Heart right ventricle (tissue), 16 donors: ENCODE measurements around the gene MSL3B.

Experiments
- ATAC-seq, 8 donors: fragments of 200-7000 bp; cut with Tn5 transposase; one replicate each; pipeline ENCODE4 v1.9.1; 2020; ENCODE audit warnings: mild to moderate bottlenecking in 8 of 8, moderate library complexity in 8 of 8, moderate number of reproducible peaks in 1 of 8
- DNase-seq, 2 donors: peaks; one replicate each; pipeline ENCODE4 v3.0.0-alpha.2; 2020
- H3K27ac ChIP-seq, 10 donors: fragments of 200-600 bp; sonication (generic) in 2 of 10; one replicate each; pipeline versions ENCODE4 v1.5.0 to v1.8.0; 2020 to 2022; ENCODE audit warnings: mild to moderate bottlenecking in 3 of 10
- H3K27me3 ChIP-seq, 7 donors: fragments of 200-600 bp; one replicate each; pipeline ENCODE4 v1.8.0; 2021 to 2022; ENCODE audit warnings: mild to moderate bottlenecking in 2 of 7
- H3K36me3 ChIP-seq, 9 donors: fragments of 200-600 bp; sonication (generic) in 1 of 9; one replicate each; pipeline versions ENCODE4 v1.5.0 to v1.8.0; 2020 to 2022; ENCODE audit warnings: mild to moderate bottlenecking in 2 of 9
- H3K4me1 ChIP-seq, 9 donors: fragments of 200-600 bp; sonication (generic) in 1 of 9; one replicate each; pipeline versions ENCODE4 v1.5.0 to v1.8.0; 2020 to 2022; ENCODE audit warnings: mild to moderate bottlenecking in 4 of 9
- H3K4me3 ChIP-seq, 10 donors: fragments of 200-600 bp; sonication (generic) in 2 of 10; one replicate each; pipeline versions ENCODE4 v1.5.0 to v1.8.0; 2020 to 2022; ENCODE audit warnings: mild to moderate bottlenecking in 7 of 10, moderate library complexity in 2 of 10
- H3K9me3 ChIP-seq, 11 donors: fragments of 200-600 bp in 10 of 11; sonication (generic) in 2 of 11; one replicate each; pipeline versions ENCODE4 v1.5.0 to v1.8.0; 2013 to 2022; ENCODE audit warnings: mild to moderate bottlenecking in 2 of 11, control low read depth in 1 of 11, moderate library complexity in 1 of 11
- CTCF ChIP-seq, 9 donors: fragments of 200-600 bp; sonication (generic) in 2 of 9; IDR thresholded peaks; one replicate each; pipeline versions ENCODE4 v1.5.0 to v1.8.0; 2021 to 2022; ENCODE audit warnings: antibody characterized with exemption in 9 of 9, mild to moderate bottlenecking in 5 of 9, moderate library complexity in 1 of 9
- WGBS, 2 donors: extraction: QIAGEN DNeasy Blood & Tissue Kit; methylation state at CpG; one replicate each; pipeline ENCODE4 v1.1.7; 2013; ENCODE audit warnings: inconsistent platforms in 1 of 2; 5-methylcytosine and 5-hydroxymethylcytosine counted together
- intact Hi-C, 10 donors: fragments of 100-400 bp; cut with DNase I; formaldehyde crosslinking; loops; one replicate each; pipeline versions ENCODE4 v1.11.1 to v1.14.2; 2022
- donor health status: Arrhythmogenic right ventricular cardiomyopathy.
- donor health status: ischemic (EF 13 %, LVEDD 7.1; RV severe dilation, severe dysfunction).
- donor health status: healthy with polysubstance abuse.
- donor health status: DM: no; HTN: yes; CAD: no.
- donor health status: DM: no; HTN: no; CAD: no.
- donor health status: ischemic (EF 25% LVEDD 6.9; RV normal size, moderate dysfunction).
- donor health status: ischemic (EF 25% LVEDD 5.7; RV mildly dilated, moderate dysfunction).
- donor health status: healthy.
- donor health status: DM: yes; HTN: yes; CAD: no.
- donor health status: Ischemic cardiomyopathy.
- donor health status: ischemic (EF 35%, LVEDD 5.7; RV mildly dilated, moderate dysfunction).
- donor health status: nonischemic (EF 11% LVEDD 7.7; RV severe dilation, severe dysfunction).
- donor health status: DM: yes; HTN: yes; CAD: no.
- donor health status: PGD.
- donor health status: ischemic (EF 29% LVEDD 5.4; RV normal size, mild dysfunction).
- donor health status: nonischemic (EF 23%, LVEDD 6.1; RV moderate dilation, normal function).

MSL3B gene

DNA sequence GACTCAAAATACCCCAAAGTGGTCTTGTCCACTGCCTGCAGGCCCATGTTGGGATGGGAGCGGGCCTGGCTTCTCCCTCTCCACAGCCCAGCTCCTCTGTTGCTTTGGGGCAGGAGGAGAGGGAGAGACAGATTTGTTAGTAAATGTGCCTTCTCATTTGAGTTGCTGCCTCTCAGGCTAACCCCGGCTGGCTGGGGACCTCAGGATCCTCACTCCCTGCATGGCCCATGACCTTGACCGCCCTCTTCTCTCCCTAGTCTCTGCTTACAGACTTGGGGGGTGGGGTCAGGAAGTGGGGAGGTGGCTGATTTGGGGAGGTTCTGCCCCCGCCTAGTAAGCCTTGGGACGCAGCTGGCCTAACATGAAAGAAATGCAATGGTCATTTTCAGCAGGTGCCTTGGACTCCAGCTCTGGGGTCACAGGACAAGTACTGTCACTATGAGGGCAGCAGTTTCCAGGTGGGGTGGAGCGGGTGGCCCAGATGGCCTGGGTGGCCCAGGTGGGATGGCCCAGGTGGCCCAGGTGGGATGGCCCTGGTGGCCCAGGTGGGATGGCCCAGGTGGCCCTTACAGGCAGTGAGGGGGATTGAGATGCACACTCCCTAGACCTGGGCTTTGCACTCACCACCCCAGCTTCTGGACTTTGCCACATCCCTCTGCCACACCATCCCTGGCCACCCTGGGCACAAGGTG lies 37.9 kb downstream of the MSL3B start:
- DNase-seq (no peak), ATAC-seq (no peak)
- intact Hi-C loops, result no loop called here
- WGBS, 2 donors, result 92 to 93% methylated on average over 6 of the region's 6 CpGs
- H3K9me3 ChIP-seq, result peaks cover 0 to 10% (median 0%) of the 10 kb centered on the region in 11 donors
- no peak overlapping the region for H3K27ac ChIP-seq
- H3K4me1 ChIP-seq, result no peaks in the 10 kb centered on the region
- H3K4me3 ChIP-seq, result no peak overlapping the region
- peaks cover 0 to 10% (median 0%) of the 10 kb centered on the region in 7 donors for H3K27me3 ChIP-seq
- peaks cover 0 to 13% (median 0%) of the 10 kb centered on the region in 9 donors for H3K36me3 ChIP-seq
- no peak for TF ChIP-seq CTCF (IDR thresholded peaks at IDR 0.05)

DNA sequence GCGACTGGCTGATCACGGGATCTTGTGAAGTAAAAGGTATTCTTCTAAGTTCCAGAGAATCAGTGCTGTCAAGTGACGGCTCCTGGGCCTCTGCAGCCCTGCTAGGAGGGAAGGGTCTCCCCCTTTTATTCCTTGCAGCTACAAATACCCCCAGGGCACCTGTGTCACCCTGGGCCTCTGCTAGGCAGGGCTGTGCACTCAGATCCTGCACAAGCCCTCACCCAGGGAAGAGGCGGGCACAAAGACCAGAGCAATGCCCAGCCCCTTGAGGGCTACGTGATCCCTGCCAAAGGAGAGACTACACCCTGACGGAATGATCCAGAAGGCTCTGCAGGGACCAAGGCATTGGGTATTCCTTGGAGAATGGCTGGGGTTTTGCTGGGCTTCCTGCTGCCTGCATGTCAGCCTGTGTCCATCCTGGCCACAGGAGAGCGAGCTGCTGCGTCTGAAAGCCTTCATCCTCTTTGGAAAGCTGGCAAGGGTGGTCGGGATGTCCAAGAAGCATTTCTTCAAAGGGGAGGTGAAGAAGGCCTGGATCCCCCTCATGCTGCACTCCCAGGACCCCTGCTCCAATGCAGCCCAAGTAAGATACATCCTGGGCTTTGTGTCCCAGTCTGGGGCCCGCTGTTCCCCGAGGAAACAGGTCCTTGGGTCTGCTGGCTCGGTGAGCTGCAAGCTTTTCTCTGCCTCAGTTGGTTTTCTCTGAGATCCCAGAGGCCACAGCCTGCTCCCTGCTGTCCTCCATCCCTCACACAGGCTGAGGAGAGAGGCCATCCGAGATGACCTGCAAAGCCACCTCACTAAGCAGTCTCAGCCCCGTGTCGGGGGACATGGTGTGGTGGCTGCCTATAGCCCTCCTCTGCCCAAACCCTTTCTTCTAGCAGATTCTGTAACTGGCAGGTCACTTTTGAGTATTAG lies 38.7 kb downstream of the MSL3B start:
- WGBS, 2 donors, result 80% methylated on average over 15 of the region's 15 CpGs
- ATAC-seq (no peak), DNase-seq (no peak)
- Histone ChIP-seq H3K27me3 (peaks cover 0 to 10% (median 0%) of the 10 kb centered on the region in 7 donors), H3K4me3 (no peak overlapping the region), H3K4me1 (no peaks in the 10 kb centered on the region), H3K27ac (no peak overlapping the region), H3K36me3 (peaks cover 0 to 8% (median 0%) of the 10 kb centered on the region in 9 donors), H3K9me3 (peaks cover 0 to 10% (median 0%) of the 10 kb centered on the region in 11 donors)
- intact Hi-C loops, result no loop called here
- no peak for TF ChIP-seq CTCF (IDR thresholded peaks at IDR 0.05)

GRCh38 chr2:233828546-233829192 lies 39.5 kb downstream of the MSL3B start:
- no peak for DNase-seq
- WGBS, 2 donors, result 78 to 81% methylated on average over 24 of the region's 24 CpGs

More at GRCh38 chr2:233828546-233829192, 39.5 kb downstream of the MSL3B start:
- peaks cover 0 to 10% (median 0%) of the 10 kb centered on the region in 11 donors for H3K9me3 ChIP-seq
- no peak for TF ChIP-seq CTCF (IDR thresholded peaks at IDR 0.05)
- H3K36me3 ChIP-seq, result no peaks in the 10 kb centered on the region
- H3K4me3 ChIP-seq, result no peak overlapping the region
- peaks cover 0 to 10% (median 0%) of the 10 kb centered on the region in 7 donors for H3K27me3 ChIP-seq
- intact Hi-C loops, result no loop called here
- ATAC-seq, result no peak
- no peak overlapping the region for H3K27ac ChIP-seq
- no peaks in the 10 kb centered on the region for H3K4me1 ChIP-seq
